ENCODE results near the gene SERPINI2.

The SERPINI2 gene

DNA sequence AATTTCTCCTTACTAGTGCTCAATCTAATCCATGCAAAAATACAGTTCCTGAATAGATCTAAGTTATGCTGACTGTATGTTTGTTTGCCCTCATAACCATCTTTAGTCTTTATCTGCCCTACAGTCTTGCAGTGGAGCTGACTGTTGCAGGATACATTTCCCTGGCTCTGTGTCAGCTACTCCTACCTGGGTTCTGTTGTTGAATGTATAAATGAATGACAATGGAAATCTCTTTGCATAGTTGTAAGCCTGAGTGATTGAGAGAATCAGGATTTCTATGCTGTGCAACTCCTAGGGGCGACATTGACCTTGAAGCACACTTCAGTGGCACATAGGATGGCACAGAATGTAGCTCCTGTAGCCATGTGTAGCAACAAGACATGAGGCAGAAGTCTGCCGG lies 77.8 kb downstream of the SERPINI2 start:
- Histone ChIP-seq H3K4me1 (ENCODE audit: control insufficient read depth, insufficient read depth, low read length) (no peaks in the 10 kb centered on the region), H3K36me3 (ENCODE audit: control insufficient read depth in 2 of 2, insufficient read depth in 1 of 2, low read length in 2 of 2) (no peaks in the 10 kb centered on the region), H3K27ac (ENCODE audit: extremely low read depth, low read depth, low read length) (no peak overlapping the region), H3K4me3 (ENCODE audit: low read depth, low read length) (no peak overlapping the region), H3K9me3 (ENCODE audit: control insufficient read depth, insufficient read depth, low read depth, low read length) (no peaks in the 10 kb centered on the region)
- TF ChIP-seq ZBTB26 (tag by site-specific recombination; optimal IDR thresholded peaks at IDR 0.05) (no peak), KLF17 (tag by site-specific recombination; IDR thresholded peaks at IDR 0.05) (no peak), ZNF560 (tag by site-specific recombination; IDR thresholded peaks at IDR 0.05; ENCODE audit: borderline replicate concordance) (no peak), KLF10 (tag by site-specific recombination; IDR thresholded peaks at IDR 0.05) (no peak), ZBTB21 (tag by site-specific recombination; IDR thresholded peaks at IDR 0.05) (no peak), ZNF791 (tag by site-specific recombination; IDR thresholded peaks at IDR 0.05) (no peak), ZNF266 (tag by site-specific recombination; IDR thresholded peaks at IDR 0.05; ENCODE audit: low read depth) (no peak), ZNF280D (tag by site-specific recombination; IDR thresholded peaks at IDR 0.05) (no peak), ZNF776 (tag by site-specific recombination; IDR thresholded peaks at IDR 0.05; ENCODE audit: borderline replicate concordance) (no peak), ZNF350 (tag by site-specific recombination; IDR thresholded peaks at IDR 0.05) (no peak), ZBTB10 (tag by site-specific recombination; IDR thresholded peaks at IDR 0.05) (no peak), ZBTB17 (tag by site-specific recombination; IDR thresholded peaks at IDR 0.05) (no peak), ZNF394 (tag by site-specific recombination; IDR thresholded peaks at IDR 0.05; ENCODE audit: borderline replicate concordance) (no peak)
- TF ChIP-seq, protein P1, sequence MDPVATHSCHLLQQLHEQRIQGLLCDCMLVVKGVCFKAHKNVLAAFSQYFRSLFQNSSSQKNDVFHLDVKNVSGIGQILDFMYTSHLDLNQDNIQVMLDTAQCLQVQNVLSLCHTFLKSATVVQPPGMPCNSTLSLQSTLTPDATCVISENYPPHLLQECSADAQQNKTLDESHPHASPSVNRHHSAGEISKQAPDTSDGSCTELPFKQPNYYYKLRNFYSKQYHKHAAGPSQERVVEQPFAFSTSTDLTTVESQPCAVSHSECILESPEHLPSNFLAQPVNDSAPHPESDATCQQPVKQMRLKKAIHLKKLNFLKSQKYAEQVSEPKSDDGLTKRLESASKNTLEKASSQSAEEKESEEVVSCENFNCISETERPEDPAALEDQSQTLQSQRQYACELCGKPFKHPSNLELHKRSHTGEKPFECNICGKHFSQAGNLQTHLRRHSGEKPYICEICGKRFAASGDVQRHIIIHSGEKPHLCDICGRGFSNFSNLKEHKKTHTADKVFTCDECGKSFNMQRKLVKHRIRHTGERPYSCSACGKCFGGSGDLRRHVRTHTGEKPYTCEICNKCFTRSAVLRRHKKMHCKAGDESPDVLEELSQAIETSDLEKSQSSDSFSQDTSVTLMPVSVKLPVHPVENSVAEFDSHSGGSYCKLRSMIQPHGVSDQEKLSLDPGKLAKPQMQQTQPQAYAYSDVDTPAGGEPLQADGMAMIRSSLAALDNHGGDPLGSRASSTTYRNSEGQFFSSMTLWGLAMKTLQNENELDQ (tag by site-specific recombination; IDR thresholded peaks at IDR 0.05; ENCODE audit: low read depth): no peak
- POLR2A ChIA-PET: no interaction called here
- CTCF ChIA-PET: interaction anchor here (0.7 kb wide), 1 partner anchor 16 kb away, joined by 3 read pairs; no protein-coding TSS in a partner anchor

- H3K36me3 ChIP-seq (ENCODE audit: control insufficient read depth in 2 of 2, insufficient read depth in 1 of 2, low read length in 2 of 2): no peaks in the 10 kb centered on the region
- H3K9me3 ChIP-seq (ENCODE audit: control insufficient read depth, insufficient read depth, low read depth, low read length): no peaks in the 10 kb centered on the region
- no peak overlapping the region for H3K4me3 ChIP-seq (ENCODE audit: low read depth, low read length)
- no peak overlapping the region for H3K27ac ChIP-seq (ENCODE audit: extremely low read depth, low read depth, low read length)
- H3K4me1 ChIP-seq (ENCODE audit: control insufficient read depth, insufficient read depth, low read length): no peaks in the 10 kb centered on the region
- ChIA-PET POLR2A (no interaction called here), CTCF (no interaction called here)
- TF ChIP-seq KLF1 (tag by site-specific recombination; IDR thresholded peaks at IDR 0.05) (no peak), ZNF585B (tag by site-specific recombination; IDR thresholded peaks at IDR 0.05) (no peak), ZNF394 (tag by site-specific recombination; IDR thresholded peaks at IDR 0.05; ENCODE audit: borderline replicate concordance) (no peak), ZNF433 (tag by site-specific recombination; IDR thresholded peaks at IDR 0.05; ENCODE audit: low read depth) (no peak), ZFHX2 (tag by site-specific recombination; conservative IDR thresholded peaks at IDR 0.05) (no peak), MYNN (tag by site-specific recombination; IDR thresholded peaks at IDR 0.05; ENCODE audit: borderline replicate concordance) (no peak), ZFP69B (tag by site-specific recombination; IDR thresholded peaks at IDR 0.05) (no peak), ZNF16 (tag by site-specific recombination; IDR thresholded peaks at IDR 0.05; ENCODE audit: low read depth) (no peak), ZFP41 (tag by site-specific recombination; IDR thresholded peaks at IDR 0.05; ENCODE audit: borderline replicate concordance) (no peak), ZNF362 (tag by site-specific recombination; IDR thresholded peaks at IDR 0.05) (no peak), BCL11A (tag by site-specific recombination; IDR thresholded peaks at IDR 0.05; ENCODE audit: low read depth) (no peak), ZEB2 (tag by site-specific recombination; IDR thresholded peaks at IDR 0.05) (no peak)
Observed at GRCh38 chr3:167394003-167394402, 79.8 kb downstream of the SERPINI2 start.

Data from HEK293 (cell line).